ENCODE data around the gene TSPAN11.

The TSPAN11 gene

GRCh38 chr12:31033146-31033545 is 106.6 kb downstream of the TSPAN11 start:
- no peak for DNase-seq (ENCODE audit: low read depth)
- H3K4me3 ChIP-seq (replicated peaks; ENCODE audit: low read depth, low read length) = no peak overlapping the region
- TF ChIP-seq CTCF (IDR thresholded peaks at IDR 0.05; ENCODE audit: low read length, missing control alignments) = no peak

- no peak for DNase-seq (ENCODE audit: low read depth)
- TF ChIP-seq CTCF (IDR thresholded peaks at IDR 0.05; ENCODE audit: low read length, missing control alignments) = no peak
- H3K4me3 ChIP-seq (replicated peaks; ENCODE audit: low read depth, low read length) = no peak overlapping the region
Measured at GRCh38 chr12:31033681-31034080, 107.1 kb downstream of the TSPAN11 start.

GRCh38 chr12:31034372-31034771 is 107.8 kb downstream of the TSPAN11 start:
- no peak for TF ChIP-seq CTCF (IDR thresholded peaks at IDR 0.05; ENCODE audit: low read length, missing control alignments)

GRCh38 chr12:31035226-31035625 is 108.7 kb downstream of the TSPAN11 start:
- H3K4me3 ChIP-seq (replicated peaks; ENCODE audit: low read depth, low read length) = no peak overlapping the region
- TF ChIP-seq CTCF (IDR thresholded peaks at IDR 0.05; ENCODE audit: low read length, missing control alignments) = no peak
- no peak for DNase-seq (ENCODE audit: low read depth)

More at GRCh38 chr12:31034372-31034771, 107.8 kb downstream of the TSPAN11 start:
- no peak for DNase-seq (ENCODE audit: low read depth)
- H3K4me3 ChIP-seq (replicated peaks; ENCODE audit: low read depth, low read length) = no peak overlapping the region

GRCh38 chr12:31035967-31036665 is 109.6 kb downstream of the TSPAN11 start:
- TF ChIP-seq CTCF (IDR thresholded peaks at IDR 0.05; ENCODE audit: low read length, missing control alignments) = no peak
- no peak overlapping the region for H3K4me3 ChIP-seq (replicated peaks; ENCODE audit: low read depth, low read length)
- DNase-seq (ENCODE audit: low read depth) = no peak

GRCh38 chr12:31037028-31037427 is 110.5 kb downstream of the TSPAN11 start:
- H3K4me3 ChIP-seq (replicated peaks; ENCODE audit: low read depth, low read length) = no peak overlapping the region
- DNase-seq (ENCODE audit: low read depth) = no peak
- TF ChIP-seq CTCF (IDR thresholded peaks at IDR 0.05; ENCODE audit: low read length, missing control alignments) = no peak

GRCh38 chr12:31037931-31038330 is 111.4 kb downstream of the TSPAN11 start:
- no peak for TF ChIP-seq CTCF (IDR thresholded peaks at IDR 0.05; ENCODE audit: low read length, missing control alignments)
- DNase-seq (ENCODE audit: low read depth) = no peak
- no peak overlapping the region for H3K4me3 ChIP-seq (replicated peaks; ENCODE audit: low read depth, low read length)
